Measurements from ENCODE around the gene TMEM87A. TPM values are rescaled to one million over a fixed set of nuclear protein-coding genes. Genes with fewer than 3 reads are reported as not detected.

TMEM87A gene
- total and polyA plus RNA-seq, 3 donors from 2014 or later = 64.2 to 92.9 (median 79.5) TPM

DNA sequence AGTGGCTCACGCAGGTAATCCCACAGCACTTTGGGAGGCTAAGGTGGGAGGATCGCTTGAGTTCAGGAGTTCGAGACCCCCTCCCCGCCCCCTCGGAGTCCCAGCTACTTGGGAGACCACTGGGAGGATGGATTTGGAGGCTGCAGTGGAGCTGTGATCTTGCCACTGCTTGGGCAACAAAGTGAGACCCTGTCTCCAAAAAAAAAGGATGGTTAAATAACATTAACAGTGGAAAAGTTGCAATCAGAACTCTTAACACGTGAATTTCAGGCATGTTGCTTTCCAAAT, 1.4 kb upstream of the TMEM87A start:
- peaks cover 21% of the 10 kb centered on the region for H3K4me1 ChIP-seq
- peak overlapping the region; percentile 69 to 84 for H3K4me3 ChIP-seq
- intact Hi-C loops (cut with DNase I; ENCODE audit: low total_unique reads) = no loop called here
- no peaks in the 10 kb centered on the region for H3K27me3 ChIP-seq
- WGBS, 2 donors = 33 to 38% methylated on average over 6 of the region's 6 CpGs
- no peak for TF ChIP-seq POLR2A (IDR thresholded peaks at IDR 0.05)
- TF ChIP-seq, protein P1, sequence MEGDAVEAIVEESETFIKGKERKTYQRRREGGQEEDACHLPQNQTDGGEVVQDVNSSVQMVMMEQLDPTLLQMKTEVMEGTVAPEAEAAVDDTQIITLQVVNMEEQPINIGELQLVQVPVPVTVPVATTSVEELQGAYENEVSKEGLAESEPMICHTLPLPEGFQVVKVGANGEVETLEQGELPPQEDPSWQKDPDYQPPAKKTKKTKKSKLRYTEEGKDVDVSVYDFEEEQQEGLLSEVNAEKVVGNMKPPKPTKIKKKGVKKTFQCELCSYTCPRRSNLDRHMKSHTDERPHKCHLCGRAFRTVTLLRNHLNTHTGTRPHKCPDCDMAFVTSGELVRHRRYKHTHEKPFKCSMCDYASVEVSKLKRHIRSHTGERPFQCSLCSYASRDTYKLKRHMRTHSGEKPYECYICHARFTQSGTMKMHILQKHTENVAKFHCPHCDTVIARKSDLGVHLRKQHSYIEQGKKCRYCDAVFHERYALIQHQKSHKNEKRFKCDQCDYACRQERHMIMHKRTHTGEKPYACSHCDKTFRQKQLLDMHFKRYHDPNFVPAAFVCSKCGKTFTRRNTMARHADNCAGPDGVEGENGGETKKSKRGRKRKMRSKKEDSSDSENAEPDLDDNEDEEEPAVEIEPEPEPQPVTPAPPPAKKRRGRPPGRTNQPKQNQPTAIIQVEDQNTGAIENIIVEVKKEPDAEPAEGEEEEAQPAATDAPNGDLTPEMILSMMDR (IDR thresholded peaks at IDR 0.05) = no peak
- DNase-seq = peak; percentile 18
- peak overlapping the region; percentile 96 to 98 for H3K27ac ChIP-seq
- H3K9me3 ChIP-seq = no peaks in the 10 kb centered on the region
- H3K36me3 ChIP-seq (ENCODE audit: low read depth, missing control alignments) = no peaks in the 10 kb centered on the region

DNA sequence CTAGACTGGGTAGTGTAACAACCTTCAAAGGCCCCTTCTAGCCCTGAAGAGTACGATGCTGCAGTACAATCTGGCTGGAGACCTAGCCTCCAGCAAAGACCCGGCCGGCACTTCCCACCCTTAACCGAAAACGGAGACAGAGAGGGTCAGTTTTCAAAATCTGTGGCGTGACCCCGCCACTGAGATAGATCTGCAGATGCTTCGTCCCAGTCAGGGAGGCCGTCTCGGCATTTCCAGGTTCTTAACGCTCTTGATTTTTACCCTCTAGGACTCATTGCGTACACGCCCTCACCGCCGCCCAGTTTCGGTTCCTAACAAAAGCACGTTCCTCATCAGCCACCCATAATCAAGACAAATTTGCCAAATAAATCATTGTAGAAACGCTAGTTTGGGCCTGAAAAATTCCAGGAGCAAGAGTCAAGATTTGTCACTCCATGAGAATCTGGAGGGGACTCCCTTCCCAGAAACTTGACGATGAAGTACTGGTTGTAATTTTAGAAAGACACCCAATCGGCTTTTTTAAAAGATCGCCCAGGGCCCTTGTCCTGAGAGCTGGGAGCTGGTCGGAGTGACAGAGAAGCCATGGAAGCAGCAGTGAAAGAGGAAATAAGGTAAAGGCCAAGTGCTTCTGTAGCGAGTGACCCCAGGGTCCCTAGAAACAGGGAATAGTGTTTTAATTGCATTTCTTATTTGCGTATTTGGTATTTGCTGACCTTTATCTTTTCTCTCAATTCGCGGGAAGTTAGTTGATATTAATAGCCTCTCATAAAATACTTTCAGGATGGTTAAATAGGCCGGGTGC, 868 bp upstream of the TMEM87A start:
- peak; percentile 66 for DNase-seq
- Histone ChIP-seq H3K36me3 (ENCODE audit: low read depth, missing control alignments) (no peaks in the 10 kb centered on the region), H3K4me3 (peak overlapping the region; percentile 69 to 84), H3K27ac (peak overlapping the region; percentile 96 to 98), H3K4me1 (peaks cover 21% of the 10 kb centered on the region), H3K27me3 (no peaks in the 10 kb centered on the region), H3K9me3 (no peaks in the 10 kb centered on the region)
- TF ChIP-seq POLR2A (IDR thresholded peaks at IDR 0.05) = no peak
- TF ChIP-seq, protein P1 (IDR thresholded peaks at IDR 0.05) = no peak
- 1 to 3% methylated on average over 23 to 27 of the region's 27 CpGs for WGBS, 2 donors
- intact Hi-C loops (cut with DNase I; ENCODE audit: low total_unique reads) = no loop called here

DNA sequence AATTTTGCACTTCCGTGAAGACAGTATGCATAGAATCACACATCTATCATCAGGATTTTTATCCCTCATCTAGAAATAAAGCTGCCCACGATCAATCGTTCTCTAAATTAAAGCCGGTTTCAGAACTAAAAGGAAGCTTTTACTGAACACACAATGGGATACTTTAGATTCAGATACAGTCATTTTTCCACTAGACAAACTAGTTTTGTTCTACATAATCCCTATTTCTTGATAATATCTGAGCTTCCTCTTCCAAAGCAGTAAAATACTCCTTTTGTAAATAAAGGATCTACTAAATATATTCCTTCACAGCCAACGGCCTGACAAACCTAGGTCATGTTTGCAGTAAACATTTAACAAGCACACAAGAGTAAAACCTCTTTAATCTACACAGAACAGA, 2.2 kb downstream of the TMEM87A start:
- intact Hi-C loops (cut with DNase I; ENCODE audit: low total_unique reads) = no loop called here
- H3K4me1 ChIP-seq = peaks cover 21% of the 10 kb centered on the region
- no peak overlapping the region for H3K27ac ChIP-seq

DNA sequence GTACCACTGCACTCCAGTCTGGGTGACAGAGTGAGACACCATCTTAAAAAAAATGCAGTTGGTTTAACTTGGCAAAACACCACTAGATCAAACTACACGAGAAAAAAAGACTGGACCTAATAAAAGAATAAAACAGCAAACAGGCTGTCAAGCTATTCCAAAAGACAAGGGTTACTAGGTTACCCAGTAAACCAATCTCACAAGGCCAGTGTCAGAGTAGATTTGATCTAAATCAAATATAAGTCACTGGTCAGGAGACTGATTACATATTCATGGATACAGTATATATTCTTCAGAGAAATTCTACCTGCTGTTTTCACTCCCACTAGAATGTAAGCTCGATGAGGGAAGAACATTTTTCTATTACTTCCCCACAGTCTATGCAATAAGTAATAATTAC, 2.7 kb downstream of the TMEM87A start:
- DNase-seq = no peak
- intact Hi-C loops (cut with DNase I; ENCODE audit: low total_unique reads) = no loop called here
- no peak for TF ChIP-seq POLR2A (IDR thresholded peaks at IDR 0.05)
- TF ChIP-seq, protein P1 (IDR thresholded peaks at IDR 0.05) = no peak
- WGBS, 2 donors = 44 to 46% methylated on average over 2 of the region's 2 CpGs
- H3K4me3 ChIP-seq = no peak overlapping the region
- H3K36me3 ChIP-seq (ENCODE audit: low read depth, missing control alignments) = no peaks in the 10 kb centered on the region
- H3K4me1 ChIP-seq = peaks cover 19% of the 10 kb centered on the region
- no peaks in the 10 kb centered on the region for H3K27me3 ChIP-seq
- H3K27ac ChIP-seq = no peak overlapping the region
- H3K9me3 ChIP-seq = no peaks in the 10 kb centered on the region

More for the DNA sequence above, 2.2 kb downstream of the TMEM87A start:
- H3K4me3 ChIP-seq = no peak overlapping the region
- H3K27me3 ChIP-seq = no peaks in the 10 kb centered on the region
- no peak for TF ChIP-seq POLR2A (IDR thresholded peaks at IDR 0.05)
- TF ChIP-seq, protein P1 (IDR thresholded peaks at IDR 0.05) = no peak
- H3K36me3 ChIP-seq (ENCODE audit: low read depth, missing control alignments) = no peaks in the 10 kb centered on the region
- no peak for DNase-seq
- no peaks in the 10 kb centered on the region for H3K9me3 ChIP-seq
- 64 to 70% methylated on average over 5 of the region's 5 CpGs for WGBS, 2 donors

DNA sequence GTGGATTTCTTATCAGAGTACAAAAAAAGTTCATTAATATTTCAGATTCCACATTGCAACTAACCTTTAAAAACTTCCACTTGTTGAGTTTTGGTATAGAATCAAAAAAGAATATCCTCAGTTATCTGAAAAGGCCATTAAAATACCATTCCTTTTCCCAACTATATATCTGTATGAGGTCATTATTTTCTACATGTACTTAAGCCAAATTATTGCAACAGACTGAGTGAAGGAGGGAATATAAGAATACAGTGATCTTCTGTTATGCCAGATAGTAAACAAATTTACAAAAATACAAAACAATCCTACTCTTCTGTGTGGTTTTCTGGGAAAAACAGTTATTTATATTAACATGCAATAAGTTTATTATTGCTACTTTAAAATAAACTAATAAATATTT, 5.9 kb downstream of the TMEM87A start:
- intact Hi-C loops (cut with DNase I; ENCODE audit: low total_unique reads) = no loop called here
- Histone ChIP-seq H3K36me3 (ENCODE audit: low read depth, missing control alignments) (no peaks in the 10 kb centered on the region), H3K4me1 (peaks cover 5% of the 10 kb centered on the region), H3K27me3 (no peaks in the 10 kb centered on the region), H3K27ac (no peak overlapping the region), H3K4me3 (no peak overlapping the region), H3K9me3 (no peaks in the 10 kb centered on the region)
- TF ChIP-seq, protein P1 (IDR thresholded peaks at IDR 0.05) = no peak
- TF ChIP-seq POLR2A (IDR thresholded peaks at IDR 0.05) = no peak
- no peak for DNase-seq
